ENCODE data around the gene SPCS1.

The SPCS1 gene

GRCh38 chr3:52690560-52690959 lies 15.3 kb upstream of the SPCS1 start:
- TF ChIP-seq ZFP3 (tag by site-specific recombination; IDR thresholded peaks at IDR 0.05; ENCODE audit: low read depth) (no peak), ZNF157 (tag by site-specific recombination; IDR thresholded peaks at IDR 0.05) (no peak), ZNF48 (tag by site-specific recombination; IDR thresholded peaks at IDR 0.05) (no peak), ZNF132 (tag by site-specific recombination; IDR thresholded peaks at IDR 0.05; ENCODE audit: borderline replicate concordance) (no peak), KLF9 (tag by site-specific recombination; IDR thresholded peaks at IDR 0.05; ENCODE audit: low read depth) (no peak), ZBTB48 (tag by site-specific recombination; IDR thresholded peaks at IDR 0.05) (no peak), ZNF140 (tag by site-specific recombination; IDR thresholded peaks at IDR 0.05) (no peak), ZNF335 (tag by site-specific recombination; conservative IDR thresholded peaks at IDR 0.05) (no peak), ZXDB (tag by site-specific recombination; IDR thresholded peaks at IDR 0.05) (no peak), ZNF202 (tag by site-specific recombination; IDR thresholded peaks at IDR 0.05; ENCODE audit: borderline replicate concordance) (no peak)
- H3K27ac ChIP-seq (ENCODE audit: extremely low read depth, low read depth, low read length): no peak overlapping the region
- no peaks in the 10 kb centered on the region for H3K4me1 ChIP-seq (ENCODE audit: control insufficient read depth, insufficient read depth, low read length)
- H3K9me3 ChIP-seq (ENCODE audit: control insufficient read depth, insufficient read depth, low read depth, low read length): no peaks in the 10 kb centered on the region
- CTCF ChIA-PET: no interaction called here
- peaks cover 46 to 94% of the 10 kb centered on the region in 2 experiments for H3K36me3 ChIP-seq (ENCODE audit: control insufficient read depth in 2 of 2, insufficient read depth in 1 of 2, low read length in 2 of 2)
- POLR2A ChIA-PET: interaction anchor here (1.0 kb wide), 1 partner anchor 17 kb away, joined by 3 read pairs; no protein-coding TSS in a partner anchor
- no peak overlapping the region for H3K4me3 ChIP-seq (ENCODE audit: low read depth, low read length)

DNA sequence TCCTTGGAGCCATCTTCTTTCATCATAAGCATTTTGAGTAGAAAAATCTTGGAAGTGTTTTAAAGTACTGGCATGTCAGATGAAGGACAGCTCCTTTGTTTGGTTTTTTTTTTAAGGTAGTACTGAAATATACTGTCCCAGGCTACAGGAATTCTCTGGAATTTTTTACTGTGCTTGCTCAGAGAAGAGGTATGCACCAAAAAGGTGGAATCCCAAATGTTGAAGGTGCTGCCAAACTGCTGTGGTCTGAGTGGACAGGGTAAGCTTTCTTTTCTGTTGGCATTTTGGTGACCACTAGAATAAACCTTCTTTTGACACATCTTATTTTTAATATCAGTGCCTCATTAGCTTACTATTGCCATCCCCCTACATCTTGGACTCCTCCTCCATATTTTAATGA lies 12.8 kb upstream of the SPCS1 start:
- Histone ChIP-seq H3K4me3 (ENCODE audit: low read depth, low read length) (no peak overlapping the region), H3K4me1 (ENCODE audit: control insufficient read depth, insufficient read depth, low read length) (no peaks in the 10 kb centered on the region), H3K9me3 (ENCODE audit: control insufficient read depth, insufficient read depth, low read depth, low read length) (no peaks in the 10 kb centered on the region), H3K36me3 (ENCODE audit: control insufficient read depth in 2 of 2, insufficient read depth in 1 of 2, low read length in 2 of 2) (peaks cover 41 to 100% of the 10 kb centered on the region in 2 experiments), H3K27ac (ENCODE audit: extremely low read depth, low read depth, low read length) (no peak overlapping the region)
- ChIA-PET POLR2A (interaction anchor here (0.9 kb wide), 1 partner anchor 9 kb away, joined by 3 read pairs; no protein-coding TSS in a partner anchor), CTCF (interaction anchor here (0.6 kb wide), 1 partner anchor 280 kb away, joined by 5 read pairs; no protein-coding TSS in a partner anchor)
- TF ChIP-seq ZNF155 (tag by site-specific recombination; IDR thresholded peaks at IDR 0.05): no peak
- no peak for TF ChIP-seq ZNF830 (tag by site-specific recombination; IDR thresholded peaks at IDR 0.05; ENCODE audit: low read depth)
- TF ChIP-seq ZNF423 (tag by site-specific recombination; IDR thresholded peaks at IDR 0.05): no peak
- TF ChIP-seq ZSCAN16 (tag by site-specific recombination; IDR thresholded peaks at IDR 0.05): no peak
- TF ChIP-seq BCL11B (tag by site-specific recombination; IDR thresholded peaks at IDR 0.05; ENCODE audit: low read depth): no peak
- no peak for TF ChIP-seq ZNF169 (tag by site-specific recombination; IDR thresholded peaks at IDR 0.05)
- no peak for TF ChIP-seq SCRT2 (tag by site-specific recombination; IDR thresholded peaks at IDR 0.05)
- no peak for TF ChIP-seq ZNF121 (tag by site-specific recombination; IDR thresholded peaks at IDR 0.05)
- no peak for TF ChIP-seq ZBTB44 (tag by site-specific recombination; IDR thresholded peaks at IDR 0.05)
- TF ChIP-seq KLF9 (tag by site-specific recombination; IDR thresholded peaks at IDR 0.05; ENCODE audit: low read depth): no peak
- TF ChIP-seq TCF7L2 (IDR thresholded peaks at IDR 0.05; ENCODE audit: borderline replicate concordance, low read depth, low read length): no peak
- TF ChIP-seq ZNF398 (tag by site-specific recombination; IDR thresholded peaks at IDR 0.05): no peak
- no peak for TF ChIP-seq ZNF623 (tag by site-specific recombination; IDR thresholded peaks at IDR 0.05)
- TF ChIP-seq ZNF292 (tag by site-specific recombination; IDR thresholded peaks at IDR 0.05; ENCODE audit: borderline replicate concordance, low read depth): no peak
- TF ChIP-seq HOXC10 (CRISPR knock-in tag; IDR thresholded peaks at IDR 0.05): no peak
- TF ChIP-seq REPIN1 (tag by site-specific recombination; IDR thresholded peaks at IDR 0.05; ENCODE audit: low read depth): no peak
- TF ChIP-seq PRDM2 (tag by site-specific recombination; IDR thresholded peaks at IDR 0.05; ENCODE audit: borderline replicate concordance): no peak
- no peak for TF ChIP-seq SP7 (tag by site-specific recombination; IDR thresholded peaks at IDR 0.05)

All from HEK293 (cell line).